ENCODE results near the gene CLEC2D.

Gene CLEC2D

GRCh38 chr12:9721394-9722092 lies 52.0 kb downstream of the CLEC2D start:
- H3K4me2 ChIP-seq (ENCODE audit: low read length) = peak overlapping the region; percentile 29
- no peaks in the 10 kb centered on the region for H3K9me3 ChIP-seq (ENCODE audit: low read length)
- no peaks in the 10 kb centered on the region for H3K27me3 ChIP-seq (ENCODE audit: insufficient read depth, low read length)
- no peaks in the 10 kb centered on the region for H4K20me1 ChIP-seq (ENCODE audit: insufficient read depth, low read length)
- H2AFZ ChIP-seq (ENCODE audit: low read length) = no peak overlapping the region
- H3K36me3 ChIP-seq (ENCODE audit: insufficient read depth, low read length) = peaks cover 29% of the 10 kb centered on the region
- peak overlapping the region; percentile 59 for H3K27ac ChIP-seq (ENCODE audit: low read depth, low read length, poor library complexity, severe bottlenecking)
- TF ChIP-seq CTCF (IDR thresholded peaks at IDR 0.05; ENCODE audit: low read length) = no peak
- TF ChIP-seq EZH2 (IDR thresholded peaks at IDR 0.05; ENCODE audit: borderline replicate concordance, low read length) = no peak
- no peak overlapping the region for H3K9ac ChIP-seq (ENCODE audit: low read length)
- no peaks in the 10 kb centered on the region; the same call in 1 of the 2 replicates for H3F3A ChIP-seq (ENCODE audit: insufficient read depth, low read length)
- no peak overlapping the region for H3K4me3 ChIP-seq (ENCODE audit: low read depth, low read length, poor library complexity, severe bottlenecking)
- peaks cover 41% of the 10 kb centered on the region for H3K4me1 ChIP-seq (ENCODE audit: insufficient read depth, low read length, severe bottlenecking)
- peaks cover 17% of the 10 kb centered on the region for H3K79me2 ChIP-seq (ENCODE audit: insufficient read depth, low read length)
- H3K9me2 ChIP-seq (ENCODE audit: low read depth, low read length) = no peaks in the 10 kb centered on the region

GRCh38 chr12:9724023-9724422 lies 54.5 kb downstream of the CLEC2D start:
- TF ChIP-seq EZH2 (IDR thresholded peaks at IDR 0.05; ENCODE audit: borderline replicate concordance, low read length) (no peak), CTCF (IDR thresholded peaks at IDR 0.05; ENCODE audit: low read length) (no peak)
- no peak overlapping the region for H3K27ac ChIP-seq (ENCODE audit: low read depth, low read length, poor library complexity, severe bottlenecking)
- no peaks in the 10 kb centered on the region; the same call in 1 of the 2 replicates for H3F3A ChIP-seq (ENCODE audit: insufficient read depth, low read length)
- no peaks in the 10 kb centered on the region for H3K9me3 ChIP-seq (ENCODE audit: low read length)
- no peak overlapping the region for H3K4me3 ChIP-seq (ENCODE audit: low read depth, low read length, poor library complexity, severe bottlenecking)
- H2AFZ ChIP-seq (ENCODE audit: low read length) = no peak overlapping the region
- no peak overlapping the region for H3K9ac ChIP-seq (ENCODE audit: low read length)
- H3K4me1 ChIP-seq (ENCODE audit: insufficient read depth, low read length, severe bottlenecking) = peaks cover 46% of the 10 kb centered on the region
- H4K20me1 ChIP-seq (ENCODE audit: insufficient read depth, low read length) = no peaks in the 10 kb centered on the region
- peaks cover 37% of the 10 kb centered on the region for H3K79me2 ChIP-seq (ENCODE audit: insufficient read depth, low read length)
- no peaks in the 10 kb centered on the region for H3K27me3 ChIP-seq (ENCODE audit: insufficient read depth, low read length)
- H3K9me2 ChIP-seq (ENCODE audit: low read depth, low read length) = no peaks in the 10 kb centered on the region
- peaks cover 37% of the 10 kb centered on the region for H3K36me3 ChIP-seq (ENCODE audit: insufficient read depth, low read length)
- H3K4me2 ChIP-seq (ENCODE audit: low read length) = no peak overlapping the region

GRCh38 chr12:9725213-9725870 lies 55.8 kb downstream of the CLEC2D start:
- Histone ChIP-seq H3K9ac (ENCODE audit: low read length) (no peak overlapping the region), H3K27me3 (ENCODE audit: insufficient read depth, low read length) (no peaks in the 10 kb centered on the region), H3F3A (ENCODE audit: insufficient read depth, low read length) (peaks cover 4% of the 10 kb centered on the region; the same call in 1 of the 2 replicates), H3K79me2 (ENCODE audit: insufficient read depth, low read length) (peaks cover 50% of the 10 kb centered on the region), H3K4me3 (ENCODE audit: low read depth, low read length, poor library complexity, severe bottlenecking) (no peak overlapping the region), H3K27ac (ENCODE audit: low read depth, low read length, poor library complexity, severe bottlenecking) (no peak overlapping the region), H3K4me2 (ENCODE audit: low read length) (no peak overlapping the region), H3K9me2 (ENCODE audit: low read depth, low read length) (no peaks in the 10 kb centered on the region), H3K36me3 (ENCODE audit: insufficient read depth, low read length) (peaks cover 30% of the 10 kb centered on the region), H3K9me3 (ENCODE audit: low read length) (no peaks in the 10 kb centered on the region), H4K20me1 (ENCODE audit: insufficient read depth, low read length) (no peaks in the 10 kb centered on the region), H2AFZ (ENCODE audit: low read length) (no peak overlapping the region), H3K4me1 (ENCODE audit: insufficient read depth, low read length, severe bottlenecking) (peaks cover 60% of the 10 kb centered on the region)
- TF ChIP-seq EZH2 (IDR thresholded peaks at IDR 0.05; ENCODE audit: borderline replicate concordance, low read length) (no peak), CTCF (IDR thresholded peaks at IDR 0.05; ENCODE audit: low read length) (no peak)
